Measurements from ENCODE around the gene DDR2.

DNA sequence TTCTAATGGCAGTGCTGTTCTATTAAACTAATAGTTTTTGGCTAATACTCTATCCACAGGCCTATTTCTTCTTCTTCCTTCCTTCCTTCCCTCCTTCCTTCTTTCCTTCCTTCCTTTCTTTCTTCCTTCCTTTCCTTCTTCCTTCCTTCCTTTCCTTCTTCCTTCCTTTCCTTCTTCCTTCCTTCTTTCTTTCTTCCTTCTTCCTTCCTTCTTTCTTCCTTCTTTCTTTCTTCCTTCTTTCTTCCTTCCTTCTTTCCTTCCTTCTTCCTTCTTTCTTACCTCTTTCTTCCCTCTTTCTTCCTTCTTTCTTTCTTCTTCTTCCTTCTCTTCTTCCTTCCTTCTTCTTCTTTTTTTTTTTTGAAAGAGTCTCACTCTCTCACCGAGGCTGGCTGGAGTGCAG, 197.0 kb downstream of the DDR2 start:
- TF ChIP-seq, protein P1, sequence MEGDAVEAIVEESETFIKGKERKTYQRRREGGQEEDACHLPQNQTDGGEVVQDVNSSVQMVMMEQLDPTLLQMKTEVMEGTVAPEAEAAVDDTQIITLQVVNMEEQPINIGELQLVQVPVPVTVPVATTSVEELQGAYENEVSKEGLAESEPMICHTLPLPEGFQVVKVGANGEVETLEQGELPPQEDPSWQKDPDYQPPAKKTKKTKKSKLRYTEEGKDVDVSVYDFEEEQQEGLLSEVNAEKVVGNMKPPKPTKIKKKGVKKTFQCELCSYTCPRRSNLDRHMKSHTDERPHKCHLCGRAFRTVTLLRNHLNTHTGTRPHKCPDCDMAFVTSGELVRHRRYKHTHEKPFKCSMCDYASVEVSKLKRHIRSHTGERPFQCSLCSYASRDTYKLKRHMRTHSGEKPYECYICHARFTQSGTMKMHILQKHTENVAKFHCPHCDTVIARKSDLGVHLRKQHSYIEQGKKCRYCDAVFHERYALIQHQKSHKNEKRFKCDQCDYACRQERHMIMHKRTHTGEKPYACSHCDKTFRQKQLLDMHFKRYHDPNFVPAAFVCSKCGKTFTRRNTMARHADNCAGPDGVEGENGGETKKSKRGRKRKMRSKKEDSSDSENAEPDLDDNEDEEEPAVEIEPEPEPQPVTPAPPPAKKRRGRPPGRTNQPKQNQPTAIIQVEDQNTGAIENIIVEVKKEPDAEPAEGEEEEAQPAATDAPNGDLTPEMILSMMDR (conservative IDR thresholded peaks at IDR 0.05; ENCODE audit: low read length), result no peak
- TF ChIP-seq EZH2phosphoT487 (IDR thresholded peaks at IDR 0.05; ENCODE audit: borderline replicate concordance, low read depth, low read length), result no peak

Data from OCI-LY7 (cell line).